Liver (tissue), 9 donors: ENCODE data around the gene ARHGEF3. TPM values are rescaled to one million over a fixed set of nuclear protein-coding genes. Genes with fewer than 3 reads are reported as not detected.

Experiments
- DNase-seq: peaks from one replicate; pipeline ENCODE4 v3.0.0-alpha.2; 2017; ENCODE audit warnings: low spot score
- H3K27ac ChIP-seq, 2 donors: one replicate each; pipeline ENCODE4 v1.7.0; 2013; ENCODE audit warnings: inconsistent platforms in 2 of 2, low read length in 2 of 2, control low read depth in 1 of 2, low read depth in 1 of 2, mild to moderate bottlenecking in 1 of 2
- H3K27me3 ChIP-seq, 4 donors: one replicate each; pipeline versions ENCODE4 v1.6.1 to v1.7.0; 2013; ENCODE audit warnings: low read length in 3 of 4, inconsistent platforms in 1 of 4, mild to moderate bottlenecking in 1 of 4, moderate library complexity in 1 of 4; ENCODE audit not compliant: control insufficient read depth in 4 of 4, insufficient read depth in 4 of 4
- H3K36me3 ChIP-seq, 4 donors: one replicate each; pipeline versions ENCODE4 v1.6.1 to v1.7.0; 2013; ENCODE audit warnings: low read length in 3 of 4, mild to moderate bottlenecking in 3 of 4, low read depth in 1 of 4, moderate library complexity in 1 of 4; ENCODE audit not compliant: control insufficient read depth in 4 of 4, insufficient read depth in 3 of 4
- H3K4me1 ChIP-seq, 4 donors: one replicate each; pipeline versions ENCODE4 v1.6.1 to v1.7.0; 2013; ENCODE audit warnings: low read length in 3 of 4, mild to moderate bottlenecking in 3 of 4, moderate library complexity in 1 of 4; ENCODE audit not compliant: control insufficient read depth in 4 of 4, insufficient read depth in 4 of 4
- H3K4me3 ChIP-seq, 3 donors: one replicate each; pipeline versions ENCODE4 v1.6.1 to v1.7.0; 2013; ENCODE audit warnings: low read length in 3 of 3, control low read depth in 1 of 3, low read depth in 1 of 3, mild to moderate bottlenecking in 1 of 3
- H3K9ac ChIP-seq, 2 donors: one replicate each; pipeline ENCODE4 v1.7.0; 2013; ENCODE audit warnings: low read length in 2 of 2, mild to moderate bottlenecking in 2 of 2, moderate library complexity in 2 of 2, control low read depth in 1 of 2, low read depth in 1 of 2
- H3K9me3 ChIP-seq, 4 donors: one replicate each; pipeline versions ENCODE4 v1.6.1 to v1.7.0; 2013; ENCODE audit warnings: low read length in 3 of 4; ENCODE audit not compliant: control insufficient read depth in 4 of 4
- EGR1 ChIP-seq, 2 donors: IDR thresholded peaks; 2 replicates each; pipeline ENCODE4 v1.6.1; 2016 to 2018; ENCODE audit warnings: antibody characterized with exemption in 2 of 2, low read depth in 2 of 2
- FOXA1 ChIP-seq: IDR thresholded peaks from 2 replicates; pipeline ENCODE4 v1.6.1; 2016; ENCODE audit warnings: antibody characterized with exemption
- FOXA2 ChIP-seq: IDR thresholded peaks from 2 replicates; pipeline ENCODE4 v1.6.1; 2016; ENCODE audit warnings: antibody characterized with exemption
- GABPA ChIP-seq, 2 donors: IDR thresholded peaks in 1 of 2; conservative IDR thresholded peaks in 1 of 2; 2 replicates each; pipeline ENCODE4 v1.6.1; 2016; ENCODE audit warnings: antibody characterized with exemption in 2 of 2, mild to moderate bottlenecking in 1 of 2, moderate library complexity in 1 of 2
- JUND ChIP-seq, 2 donors: IDR thresholded peaks; 2 replicates each; pipeline ENCODE4 v1.6.1; 2016; ENCODE audit warnings: antibody characterized with exemption in 2 of 2
- NR2F2 ChIP-seq: IDR thresholded peaks from 2 replicates; pipeline ENCODE4 v1.6.1; 2016; ENCODE audit warnings: antibody characterized with exemption
- RAD21 ChIP-seq, 2 donors: IDR thresholded peaks; 2 replicates each; pipeline ENCODE4 v1.6.1; 2016; ENCODE audit warnings: antibody characterized with exemption in 2 of 2, mild to moderate bottlenecking in 2 of 2
- REST ChIP-seq: IDR thresholded peaks from 2 replicates; pipeline ENCODE4 v1.6.1; 2016; ENCODE audit warnings: antibody characterized with exemption, mild to moderate bottlenecking
- RXRA ChIP-seq, 2 donors: IDR thresholded peaks; 2 replicates each; pipeline ENCODE4 v1.6.1; 2017 to 2018; ENCODE audit warnings: antibody characterized with exemption in 2 of 2, mild to moderate bottlenecking in 1 of 2
- SP1 ChIP-seq: IDR thresholded peaks from 2 replicates; pipeline ENCODE4 v1.6.1; 2018; ENCODE audit warnings: antibody characterized with exemption, mild to moderate bottlenecking
- TAF1 ChIP-seq: conservative IDR thresholded peaks from 2 replicates; pipeline ENCODE4 v1.6.1; 2016; ENCODE audit warnings: antibody characterized with exemption, mild to moderate bottlenecking
- YY1 ChIP-seq: IDR thresholded peaks from 2 replicates; pipeline ENCODE4 v1.6.1; 2016; ENCODE audit warnings: antibody characterized with exemption, mild to moderate bottlenecking
- ZBTB33 ChIP-seq: IDR thresholded peaks from 2 replicates; pipeline ENCODE4 v1.6.1; 2016; ENCODE audit warnings: antibody characterized with exemption
- WGBS: extraction: QIAGEN DNeasy Blood & Tissue Kit; methylation state at CpG from one replicate; pipeline ENCODE4 v1.1.7; 2013; 5-methylcytosine and 5-hydroxymethylcytosine counted together
- polyA plus RNA-seq, 2 donors: library from polyadenylated mRNA; stranded (reverse) in 1 of 2; unstranded in 1 of 2; fragments of 200-250 nt in 1 of 2; fragments of >200 nt in 1 of 2; fragmentation: Nextera tagmentation in 1 of 2; extraction: Ambion mirVana in 1 of 2; gene quantifications; one replicate each; pipeline versions ENCODE4 v1.2.1 to v1.2.3, GENCODE V29; 2013 to 2015
- total RNA-seq, 2 donors: library from RNA; depleted of rRNA; stranded (reverse); fragments of >200 nt; gene quantifications; one replicate each; pipeline ENCODE4 v1.2.3, GENCODE V29; 2014
- donor health status: healthy.
- donor health status: healthy.
- donor health status: healthy.
- donor health status: healthy.
- donor health status: healthy.

The ARHGEF3 gene
- total and polyA plus RNA-seq, 4 donors: 1.6 to 7.9 (median 2.0) TPM

- Histone ChIP-seq H3K4me3 (no peak overlapping the region), H3K9me3 (no peaks in the 10 kb centered on the region), H3K9ac (no peak overlapping the region), H3K4me1 (no peaks in the 10 kb centered on the region), H3K27ac (no peak overlapping the region), H3K27me3 (no peaks in the 10 kb centered on the region), H3K36me3 (peaks cover 0 to 8% (median 0%) of the 10 kb centered on the region in 4 donors)
- TF ChIP-seq FOXA2 (no peak), JUND (IDR thresholded peaks at IDR 0.05) (no peak), TAF1 (no peak), FOXA1 (no peak), ZBTB33 (no peak), RXRA (IDR thresholded peaks at IDR 0.05) (no peak), GABPA (IDR thresholded peaks at IDR 0.05 in 1 of 2, conservative IDR thresholded peaks at IDR 0.05 in 1 of 2) (no peak)
- WGBS: 98% methylated on average over 6 of the region's 6 CpGs
- DNase-seq: no peak
These were observed 62.7 kb downstream of the ARHGEF3 start for GRCh38 chr3:56739036-56739435.

GRCh38 chr3:56737006-56737405, 64.7 kb downstream of the ARHGEF3 start:
- Histone ChIP-seq H3K27ac (no peak overlapping the region), H3K4me3 (no peak overlapping the region), H3K36me3 (peaks cover 0 to 5% (median 0%) of the 10 kb centered on the region in 4 donors), H3K27me3 (no peaks in the 10 kb centered on the region), H3K9me3 (no peaks in the 10 kb centered on the region), H3K9ac (no peak overlapping the region), H3K4me1 (no peaks in the 10 kb centered on the region)
- DNase-seq: no peak
- TF ChIP-seq NR2F2: no peak
- no peak for TF ChIP-seq TAF1
- no peak for TF ChIP-seq RAD21 (IDR thresholded peaks at IDR 0.05)
- no peak for TF ChIP-seq RXRA (IDR thresholded peaks at IDR 0.05)
- TF ChIP-seq JUND (IDR thresholded peaks at IDR 0.05): no peak
- no peak for TF ChIP-seq YY1
- TF ChIP-seq SP1: no peak
- no peak for TF ChIP-seq FOXA1
- no peak for TF ChIP-seq REST
- TF ChIP-seq EGR1 (IDR thresholded peaks at IDR 0.05; ENCODE audit: low read depth in 2 of 2): no peak
- TF ChIP-seq GABPA (IDR thresholded peaks at IDR 0.05 in 1 of 2, conservative IDR thresholded peaks at IDR 0.05 in 1 of 2): no peak
- TF ChIP-seq ZBTB33: no peak
- 97% methylated on average over 10 of the region's 10 CpGs for WGBS
